Activated naive CD4-positive, alpha-beta T cell treated with anti-CD3 and anti-CD28 coated beads, Interleukin-2, amount 10 ng/mL, durations not matched to agents 7 days and 5 days (primary cell): Measurements from ENCODE around the gene STRA8.

Source experiments
- CTCF ChIA-PET: fragments of 350-600 bp; sonication (Branson Sonifier 250); formaldehyde crosslinking; loops from one replicate; lab custom pipeline; 2021; ENCODE audit warnings: antibody characterized with exemption; lab: Charles Lee
- DNase-seq: peaks from one replicate; pipeline ENCODE4 v3.0.0-alpha.2; 2020
- H3K27ac Mint-ChIP-seq: one replicate; pipeline ENCODE4 v1.8.0; 2021; ENCODE audit warnings: mild to moderate bottlenecking, moderate library complexity, mixed read lengths
- H3K27me3 Mint-ChIP-seq: one replicate; pipeline ENCODE4 v1.8.0; 2021; ENCODE audit warnings: mild to moderate bottlenecking, mixed read lengths
- H3K36me3 Mint-ChIP-seq: one replicate; pipeline ENCODE4 v1.8.0; 2021; ENCODE audit warnings: mixed read lengths
- H3K4me1 Mint-ChIP-seq: one replicate; pipeline ENCODE4 v1.8.0; 2021; ENCODE audit warnings: mixed read lengths
- H3K4me3 Mint-ChIP-seq: one replicate; pipeline ENCODE4 v1.8.0; 2021; ENCODE audit warnings: mild to moderate bottlenecking, moderate library complexity, mixed read lengths
- H3K9me3 Mint-ChIP-seq: one replicate; pipeline ENCODE4 v1.8.0; 2021; ENCODE audit warnings: mixed read lengths

Gene STRA8

DNA sequence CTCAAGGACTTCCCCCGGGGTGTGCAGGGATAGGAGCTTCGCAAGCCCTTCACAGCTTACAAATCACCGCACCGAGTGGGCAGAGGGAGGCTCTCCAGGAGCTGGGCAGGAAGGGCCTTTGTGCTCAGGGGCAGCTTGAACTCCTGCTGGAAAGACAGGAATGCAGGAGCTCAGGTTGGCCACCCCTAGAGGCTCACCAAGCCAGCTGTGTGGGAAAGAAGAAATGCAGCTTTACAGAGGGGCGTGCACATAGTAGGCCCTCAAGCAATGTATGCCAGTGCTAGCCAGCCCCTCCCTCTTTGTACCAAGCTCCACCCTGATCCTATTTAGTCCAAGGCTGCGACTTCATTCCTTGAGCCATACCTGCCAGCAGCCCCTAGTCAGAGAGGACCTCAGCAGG, 26.1 kb downstream of the STRA8 start:
- H3K36me3 Mint-ChIP-seq: no peaks in the 10 kb centered on the region
- H3K4me3 Mint-ChIP-seq: no peak overlapping the region
- CTCF ChIA-PET: interaction anchor here (1.2 to 3.0 kb wide), 2 partner anchors 15 to 21 kb away, joined by 6 read pairs; no protein-coding TSS in a partner anchor
- no peaks in the 10 kb centered on the region for H3K4me1 Mint-ChIP-seq
- DNase-seq: no peak
- H3K27me3 Mint-ChIP-seq: peaks cover 27% of the 10 kb centered on the region
- no peak overlapping the region for H3K27ac Mint-ChIP-seq
- H3K9me3 Mint-ChIP-seq: peaks cover 2% of the 10 kb centered on the region

DNA sequence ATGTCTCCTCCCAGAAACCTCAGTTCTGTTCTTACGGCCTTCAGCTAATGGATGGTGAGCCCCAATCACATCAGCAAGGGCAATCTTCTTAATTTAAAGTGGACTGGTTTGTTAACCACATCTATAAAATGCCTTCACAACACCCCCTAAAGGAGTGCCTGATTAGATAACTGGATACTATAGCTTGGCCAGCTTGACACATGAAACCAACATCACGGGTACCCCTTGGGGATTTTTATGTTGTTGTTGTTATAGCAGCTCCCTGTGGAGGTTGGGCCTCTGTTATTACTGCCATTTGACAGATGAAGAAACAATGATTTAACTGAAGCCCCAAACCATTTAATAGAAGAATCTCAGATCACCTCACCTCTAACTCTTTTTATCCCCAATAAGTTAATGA, 26.8 kb downstream of the STRA8 start:
- H3K27me3 Mint-ChIP-seq: peaks cover 27% of the 10 kb centered on the region
- no peaks in the 10 kb centered on the region for H3K36me3 Mint-ChIP-seq
- no peak overlapping the region for H3K27ac Mint-ChIP-seq
- H3K4me1 Mint-ChIP-seq: no peaks in the 10 kb centered on the region
- DNase-seq: no peak
- peaks cover 2% of the 10 kb centered on the region for H3K9me3 Mint-ChIP-seq
- CTCF ChIA-PET: interaction anchor here (1.2 to 3.0 kb wide), 2 partner anchors 14 to 21 kb away, joined by 6 read pairs; no protein-coding TSS in a partner anchor
- no peak overlapping the region for H3K4me3 Mint-ChIP-seq

DNA sequence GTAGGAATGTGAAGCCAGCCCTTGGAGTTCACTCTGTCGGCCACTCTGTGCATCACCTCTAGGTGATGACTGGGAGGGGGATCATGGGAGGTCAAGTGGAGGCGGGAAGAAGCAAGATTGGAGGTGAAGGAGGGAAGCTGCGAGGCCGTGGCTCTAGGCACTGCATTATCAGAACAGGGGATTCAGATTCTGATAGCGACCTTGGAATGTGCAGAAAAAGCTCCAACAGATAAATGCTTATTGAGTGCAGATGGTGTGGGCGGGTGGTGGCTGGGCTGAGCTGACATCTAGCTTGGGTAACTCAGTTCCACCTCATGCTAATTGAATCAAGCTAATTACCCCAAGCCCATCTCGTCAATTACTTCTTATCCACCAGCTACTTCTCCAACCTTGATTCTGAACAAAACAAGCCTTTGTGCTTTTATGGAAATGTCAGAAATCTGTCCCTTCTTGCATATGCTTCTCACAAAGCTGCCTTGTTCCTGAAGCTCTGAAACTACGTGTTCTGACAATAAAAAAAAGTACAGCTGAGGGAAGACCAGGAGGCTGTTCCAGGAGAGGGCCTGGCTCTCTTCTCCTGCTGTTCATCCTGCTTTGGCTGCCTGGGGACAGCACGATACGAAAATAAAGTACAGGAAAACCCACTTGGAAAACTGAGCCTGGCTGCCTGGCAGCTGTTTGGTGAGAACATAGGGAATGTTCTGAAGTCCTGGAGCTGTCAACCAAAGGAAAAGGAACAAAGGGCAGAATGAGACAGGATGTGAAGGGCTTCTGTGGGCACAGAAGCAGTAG, 27.5 kb downstream of the STRA8 start:
- Mint-ChIP-seq H3K4me3 (no peak overlapping the region), H3K36me3 (no peaks in the 10 kb centered on the region), H3K4me1 (no peaks in the 10 kb centered on the region), H3K9me3 (peaks cover 2% of the 10 kb centered on the region), H3K27me3 (peaks cover 26% of the 10 kb centered on the region), H3K27ac (no peak overlapping the region)
- DNase-seq: no peak
- CTCF ChIA-PET: interaction anchor here (1.2 to 3.0 kb wide), 3 partner anchors 7 to 20 kb away, joined by 3 to 6 read pairs (median 4); no protein-coding TSS in a partner anchor

DNA sequence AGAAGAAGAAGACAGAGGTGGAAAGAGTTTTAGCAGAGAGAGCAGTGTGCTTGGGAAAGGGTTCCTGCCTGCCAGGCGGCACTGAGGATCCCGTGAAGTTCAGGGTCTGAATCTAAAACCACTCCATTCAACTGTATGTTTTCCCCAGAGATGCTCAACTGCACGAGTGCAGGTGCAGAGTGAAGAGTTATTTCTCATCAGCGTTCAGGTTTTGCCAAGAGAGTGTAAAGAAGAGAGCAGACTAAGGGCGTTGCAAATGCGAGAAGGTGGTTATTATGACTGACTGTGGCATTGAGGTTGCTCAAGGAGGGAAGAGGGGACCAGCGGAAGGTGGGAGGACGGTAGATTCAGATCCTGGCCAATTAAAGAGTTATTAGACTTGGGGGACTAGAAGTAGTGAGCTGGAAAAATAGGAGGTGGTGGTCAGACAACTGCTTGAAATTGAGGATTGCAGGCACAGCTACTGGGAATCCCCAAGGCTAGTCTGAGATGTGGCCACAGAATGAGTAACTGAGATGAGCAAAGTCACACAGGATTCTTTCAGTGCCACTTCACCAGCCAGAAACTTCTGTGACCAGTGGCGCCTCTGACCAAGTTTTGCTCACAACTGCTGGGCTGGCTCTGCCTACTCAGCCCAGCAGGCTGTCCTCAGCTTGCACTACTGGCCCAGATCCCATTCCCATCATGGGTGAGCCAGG, 29.1 kb downstream of the STRA8 start:
- H3K4me1 Mint-ChIP-seq: no peaks in the 10 kb centered on the region
- CTCF ChIA-PET: interaction anchor here (1.6 kb wide), 1 partner anchor 9 kb away, joined by 4 read pairs; no protein-coding TSS in a partner anchor
- no peaks in the 10 kb centered on the region for H3K36me3 Mint-ChIP-seq
- H3K9me3 Mint-ChIP-seq: peaks cover 2% of the 10 kb centered on the region
- no peak overlapping the region for H3K27ac Mint-ChIP-seq
- DNase-seq: no peak
- H3K27me3 Mint-ChIP-seq: peaks cover 22% of the 10 kb centered on the region
- H3K4me3 Mint-ChIP-seq: no peak overlapping the region

DNA sequence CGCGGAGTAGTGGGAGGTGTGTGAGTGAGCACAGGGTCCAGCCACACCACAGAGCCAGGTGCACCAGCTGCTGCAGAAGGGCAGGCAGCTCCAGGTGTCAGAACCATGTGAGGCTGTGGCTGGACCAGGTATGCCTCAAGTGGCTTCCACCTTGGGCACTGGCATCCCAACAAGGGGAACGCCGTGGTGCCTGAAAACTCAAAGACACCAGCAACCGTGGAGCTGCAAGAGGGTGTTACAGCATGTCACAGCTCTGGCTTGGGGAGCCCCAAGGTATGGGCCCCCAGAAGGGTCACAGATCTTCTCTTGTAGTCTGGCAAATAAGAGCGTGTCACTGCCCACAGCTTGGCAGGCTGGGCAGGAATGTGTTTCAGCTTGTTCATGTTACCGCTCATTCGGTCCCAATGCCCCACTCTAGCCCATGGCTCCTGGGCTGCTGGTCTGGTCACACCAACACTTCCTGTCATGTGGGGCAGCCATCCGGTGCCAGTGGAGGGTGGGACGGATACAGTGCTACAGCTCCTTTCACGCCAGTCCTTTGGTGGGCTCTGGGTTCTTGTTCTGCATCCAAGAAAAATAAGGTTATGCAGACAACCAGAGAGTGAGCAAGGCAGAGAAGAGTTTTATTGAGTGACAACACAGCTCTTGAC, 29.8 kb downstream of the STRA8 start:
- H3K9me3 Mint-ChIP-seq: peaks cover 2% of the 10 kb centered on the region
- no peaks in the 10 kb centered on the region for H3K4me1 Mint-ChIP-seq
- peaks cover 25% of the 10 kb centered on the region for H3K27me3 Mint-ChIP-seq
- CTCF ChIA-PET: interaction anchor here (1.4 kb wide), 1 partner anchor 11 kb away, joined by 4 read pairs; no protein-coding TSS in a partner anchor
- no peak overlapping the region for H3K4me3 Mint-ChIP-seq
- no peak for DNase-seq
- no peak overlapping the region for H3K27ac Mint-ChIP-seq
- no peaks in the 10 kb centered on the region for H3K36me3 Mint-ChIP-seq

DNA sequence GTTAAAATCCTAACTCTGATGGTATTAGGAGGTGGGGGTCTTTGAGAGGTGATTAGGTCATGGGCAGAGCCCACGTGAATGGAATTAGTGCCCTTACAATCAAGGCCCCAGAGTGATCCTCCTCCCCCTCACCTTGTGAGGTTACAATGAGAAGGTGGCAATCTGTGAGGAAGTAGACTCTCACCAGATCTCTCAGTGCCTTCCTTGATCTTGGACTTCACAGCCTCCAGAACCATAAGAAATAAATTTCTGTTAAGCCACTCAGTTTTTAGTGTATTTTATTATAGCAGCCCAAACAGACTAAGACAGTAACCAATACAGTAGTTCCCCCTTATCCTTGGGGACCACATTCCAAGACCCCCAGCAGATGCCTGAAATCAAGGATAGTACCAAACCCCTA, 32.0 kb downstream of the STRA8 start:
- H3K4me3 Mint-ChIP-seq: no peak overlapping the region
- H3K27ac Mint-ChIP-seq: no peak overlapping the region
- DNase-seq: no peak
- peaks cover 2% of the 10 kb centered on the region for H3K9me3 Mint-ChIP-seq
- H3K27me3 Mint-ChIP-seq: peaks cover 27% of the 10 kb centered on the region
- no peaks in the 10 kb centered on the region for H3K36me3 Mint-ChIP-seq
- H3K4me1 Mint-ChIP-seq: no peaks in the 10 kb centered on the region
- CTCF ChIA-PET: no interaction called here

DNA sequence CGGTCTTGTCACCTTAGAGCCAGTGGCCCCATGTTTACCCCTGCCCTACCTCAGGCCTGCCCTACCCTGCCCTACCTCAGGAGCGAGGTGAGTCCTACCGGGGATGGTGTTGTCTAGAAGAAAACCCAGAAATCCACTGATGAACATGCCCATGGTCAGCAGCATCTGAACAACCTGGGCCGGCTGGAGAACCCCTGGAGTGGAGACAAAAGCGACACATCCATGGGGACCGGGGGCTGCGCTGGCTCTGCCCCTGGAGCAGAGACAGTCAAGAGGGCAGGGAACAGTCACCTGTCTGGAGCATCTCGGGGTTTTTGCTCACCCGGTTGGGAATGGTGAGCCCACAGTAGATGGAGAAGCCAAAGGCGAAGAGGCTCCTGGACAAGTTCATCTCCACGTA, 36.3 kb downstream of the STRA8 start:
- peaks cover 24% of the 10 kb centered on the region for H3K27me3 Mint-ChIP-seq
- H3K9me3 Mint-ChIP-seq: no peaks in the 10 kb centered on the region
- H3K4me3 Mint-ChIP-seq: no peak overlapping the region
- no peak for DNase-seq
- no peaks in the 10 kb centered on the region for H3K36me3 Mint-ChIP-seq
- CTCF ChIA-PET: no interaction called here
- peaks cover 2% of the 10 kb centered on the region for H3K4me1 Mint-ChIP-seq
- no peak overlapping the region for H3K27ac Mint-ChIP-seq

DNA sequence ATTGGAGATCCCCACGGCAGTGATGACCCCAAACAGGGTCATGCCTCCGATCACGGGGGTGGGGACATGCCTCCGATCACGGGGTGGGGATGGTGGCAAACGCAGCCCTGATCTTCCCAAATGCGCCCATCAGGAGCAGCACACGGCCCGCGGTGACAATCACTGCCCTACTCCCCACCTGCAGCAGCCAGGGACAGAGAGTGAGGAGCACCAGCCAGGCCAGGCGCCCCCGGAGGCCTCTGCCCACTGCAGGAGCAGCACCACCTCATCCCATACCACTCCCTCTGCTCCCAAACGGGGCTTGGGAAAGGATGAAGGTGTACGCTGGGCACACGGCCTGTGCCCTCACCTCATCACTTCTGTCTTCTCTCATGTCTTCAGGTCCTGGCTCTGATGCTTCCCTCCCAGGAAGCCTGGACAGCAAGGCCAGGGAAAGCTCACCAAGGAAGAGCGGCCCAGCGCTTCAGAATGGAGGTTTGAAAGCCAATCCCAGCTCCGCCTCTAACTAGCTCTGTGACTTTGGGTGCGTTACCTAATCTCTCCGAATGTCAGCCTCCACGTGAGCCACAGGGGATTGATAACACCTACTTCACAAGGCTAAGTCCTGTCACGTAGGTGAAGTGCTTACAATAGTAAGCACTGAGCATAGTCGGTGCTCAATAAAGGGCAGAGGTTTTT, 37.1 kb downstream of the STRA8 start:
- Mint-ChIP-seq H3K27ac (no peak overlapping the region), H3K9me3 (no peaks in the 10 kb centered on the region), H3K27me3 (peaks cover 24% of the 10 kb centered on the region), H3K4me1 (peaks cover 2% of the 10 kb centered on the region), H3K36me3 (no peaks in the 10 kb centered on the region), H3K4me3 (no peak overlapping the region)
- no peak for DNase-seq
- CTCF ChIA-PET: no interaction called here

DNA sequence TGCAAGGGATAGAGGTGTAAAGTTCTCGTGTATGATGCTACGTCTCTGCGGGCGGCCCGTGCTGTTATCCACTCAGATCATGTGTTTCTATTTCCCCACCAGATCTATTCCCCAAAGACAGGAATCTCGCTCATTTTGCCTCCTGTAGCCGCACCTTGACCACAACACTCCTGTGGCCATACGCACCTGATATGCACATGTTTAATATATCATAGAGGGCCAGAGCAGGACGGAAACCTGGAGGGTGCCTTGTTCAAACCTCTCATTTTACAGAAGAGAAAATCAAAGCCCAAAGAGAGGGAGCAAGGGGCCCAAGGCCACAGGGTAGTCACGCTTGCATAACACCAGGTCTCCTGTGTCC, 37.6 kb downstream of the STRA8 start:
- no peak overlapping the region for H3K27ac Mint-ChIP-seq
- H3K9me3 Mint-ChIP-seq: no peaks in the 10 kb centered on the region
- CTCF ChIA-PET: no interaction called here
- no peak for DNase-seq
- peaks cover 24% of the 10 kb centered on the region for H3K27me3 Mint-ChIP-seq
- H3K4me1 Mint-ChIP-seq: peaks cover 2% of the 10 kb centered on the region
- no peaks in the 10 kb centered on the region for H3K36me3 Mint-ChIP-seq
- no peak overlapping the region for H3K4me3 Mint-ChIP-seq

DNA sequence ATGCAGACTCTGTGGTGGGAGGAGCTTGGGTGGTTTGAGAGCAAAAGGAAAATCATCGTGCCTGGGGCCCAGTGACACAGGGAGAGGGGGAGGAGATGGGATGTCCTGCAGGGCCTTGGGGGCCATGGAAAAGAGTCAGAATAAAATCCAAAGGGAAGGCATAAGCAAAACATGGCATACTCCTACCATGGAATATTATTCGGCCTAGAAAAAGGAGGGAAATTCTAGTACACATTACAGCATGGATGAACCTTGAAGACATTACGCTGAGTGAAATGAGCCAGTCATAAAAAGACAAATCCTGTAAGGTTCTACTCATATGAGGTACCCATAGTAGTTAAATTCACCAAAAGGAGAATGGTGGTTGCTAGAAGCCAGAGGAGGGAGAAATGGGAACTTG, 38.7 kb downstream of the STRA8 start:
- Mint-ChIP-seq H3K36me3 (no peaks in the 10 kb centered on the region), H3K9me3 (no peaks in the 10 kb centered on the region), H3K27ac (no peak overlapping the region), H3K4me1 (peaks cover 2% of the 10 kb centered on the region), H3K4me3 (no peak overlapping the region), H3K27me3 (peaks cover 20% of the 10 kb centered on the region)
- DNase-seq: no peak
- CTCF ChIA-PET: no interaction called here

DNA sequence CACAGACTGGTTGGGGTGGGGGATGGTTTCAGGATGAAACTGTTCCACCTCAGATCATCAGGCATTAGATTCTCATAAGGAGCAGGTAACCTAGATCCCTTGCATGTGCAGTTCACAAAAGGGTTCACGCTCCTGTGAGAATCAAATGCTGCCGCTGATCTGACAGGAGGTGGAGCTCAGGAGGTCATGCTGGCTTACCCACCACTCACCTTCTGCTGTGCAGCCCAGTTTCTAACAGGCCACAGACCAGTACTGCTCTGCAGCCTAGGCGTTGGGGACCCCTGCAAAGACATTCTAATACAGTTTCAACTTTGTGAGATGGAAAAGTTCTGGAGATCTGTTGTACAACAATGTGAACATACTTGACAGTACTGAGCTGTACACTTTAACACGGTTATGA, 39.9 kb downstream of the STRA8 start:
- peaks cover 13% of the 10 kb centered on the region for H3K27me3 Mint-ChIP-seq
- H3K9me3 Mint-ChIP-seq: no peaks in the 10 kb centered on the region

DNA sequence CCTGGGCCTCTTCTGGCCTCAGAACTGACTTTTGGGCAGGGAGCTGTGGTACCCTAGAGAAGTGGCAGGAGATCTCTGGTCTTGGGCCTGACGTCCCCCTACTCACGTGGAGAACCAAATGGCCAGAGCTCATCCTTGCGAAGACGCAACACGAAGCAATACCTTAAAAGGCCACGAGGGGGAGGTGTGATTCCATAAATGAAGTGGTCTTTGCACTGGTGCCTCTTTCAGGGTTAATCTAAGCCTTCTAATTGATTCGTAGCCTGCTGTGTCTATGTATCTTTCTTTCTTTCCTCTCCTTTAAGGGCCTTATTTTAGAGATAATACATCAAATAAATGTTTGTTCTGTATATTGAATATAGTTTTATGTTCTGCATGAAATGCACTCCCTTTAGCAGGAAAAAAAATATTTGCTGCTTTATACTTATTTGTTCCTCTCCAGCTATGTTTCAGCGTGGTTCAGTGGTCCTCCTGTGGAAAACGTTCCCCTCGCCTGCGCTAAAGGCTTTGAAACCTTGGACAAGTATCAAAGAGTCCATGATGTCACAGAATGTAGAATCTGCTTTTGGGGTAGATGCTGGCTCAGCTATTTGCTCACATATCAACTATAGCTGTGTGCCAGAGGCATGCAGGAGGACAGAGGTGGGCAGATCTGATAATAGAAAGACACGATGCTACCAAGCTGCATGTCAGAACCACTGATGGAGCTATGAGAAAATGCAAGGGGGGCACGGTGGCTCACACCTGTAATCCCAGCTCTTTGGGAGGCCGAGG, 41.0 kb downstream of the STRA8 start:
- Mint-ChIP-seq H3K27ac (no peak overlapping the region), H3K9me3 (no peaks in the 10 kb centered on the region), H3K27me3 (peaks cover 18% of the 10 kb centered on the region), H3K36me3 (no peaks in the 10 kb centered on the region), H3K4me3 (no peak overlapping the region), H3K4me1 (peaks cover 2% of the 10 kb centered on the region)
- CTCF ChIA-PET: interaction anchor here (0.6 to 3.6 kb wide), 24 partner anchors 10 to 510 kb away, joined by 3 to 26 read pairs (median 4); no protein-coding TSS in a partner anchor
- DNase-seq: peak; percentile 81

More for the DNA sequence above, 39.9 kb downstream of the STRA8 start:
- Mint-ChIP-seq H3K4me1 (peaks cover 2% of the 10 kb centered on the region), H3K36me3 (no peaks in the 10 kb centered on the region), H3K4me3 (no peak overlapping the region), H3K27ac (no peak overlapping the region)
- CTCF ChIA-PET: interaction anchor here (0.8 to 3.6 kb wide), 8 partner anchors 14 to 371 kb away, joined by 3 to 26 read pairs (median 5); no protein-coding TSS in a partner anchor
- no peak for DNase-seq

DNA sequence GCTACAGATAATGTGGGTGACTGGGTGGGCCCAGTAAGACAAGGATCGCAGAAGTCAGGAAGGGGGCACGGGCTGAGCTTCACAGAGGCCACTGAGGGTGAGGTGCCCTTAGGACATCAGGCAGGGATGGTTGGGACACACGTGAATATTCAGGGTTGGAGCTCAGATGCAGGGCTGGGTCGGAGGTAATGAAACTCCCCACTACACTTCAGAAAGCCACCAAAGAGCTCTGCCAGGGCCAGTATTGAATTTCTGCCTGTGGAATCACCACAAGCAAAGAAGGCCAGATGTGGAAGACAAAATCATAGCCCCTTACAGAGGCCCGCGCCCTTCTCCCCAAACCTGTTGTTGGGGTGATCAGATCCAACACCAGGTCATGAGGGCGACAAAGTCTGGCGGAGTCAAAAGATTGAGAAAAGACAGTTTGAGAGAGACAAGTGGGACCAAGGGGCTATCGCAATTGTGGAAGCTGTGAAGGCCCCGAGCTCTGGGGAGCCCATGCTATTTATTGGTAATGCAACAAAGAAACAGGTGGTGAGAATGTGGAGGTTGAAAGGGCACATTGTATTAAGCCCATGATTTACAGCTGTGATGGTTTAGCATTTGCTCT, 42.4 kb downstream of the STRA8 start:
- H3K9me3 Mint-ChIP-seq: no peaks in the 10 kb centered on the region
- CTCF ChIA-PET: interaction anchor here (0.7 to 3.6 kb wide), 6 partner anchors 24 to 399 kb away, joined by 3 to 26 read pairs (median 6); no protein-coding TSS in a partner anchor

More for the DNA sequence above, 42.4 kb downstream of the STRA8 start:
- Mint-ChIP-seq H3K4me3 (no peak overlapping the region), H3K27me3 (peaks cover 18% of the 10 kb centered on the region), H3K4me1 (peaks cover 2% of the 10 kb centered on the region), H3K27ac (no peak overlapping the region), H3K36me3 (no peaks in the 10 kb centered on the region)
- DNase-seq: no peak
